NCI-H524 (cell line): ENCODE results near the gene MRE11.
A peak's percentile ranks its signal among the peaks of the same experiment; 100 is the strongest.
"Not testable (repeated sequence)": the region's sequence is repeated elsewhere in the genome, so short reads cannot be mapped to it uniquely, and the experiment has no call there.

Experiments used
- DNase-seq, 2 experiments: peaks; one replicate each; lab custom pipeline; 2025; lab: John Stamatoyannopoulos, UW

Gene MRE11

DNA sequence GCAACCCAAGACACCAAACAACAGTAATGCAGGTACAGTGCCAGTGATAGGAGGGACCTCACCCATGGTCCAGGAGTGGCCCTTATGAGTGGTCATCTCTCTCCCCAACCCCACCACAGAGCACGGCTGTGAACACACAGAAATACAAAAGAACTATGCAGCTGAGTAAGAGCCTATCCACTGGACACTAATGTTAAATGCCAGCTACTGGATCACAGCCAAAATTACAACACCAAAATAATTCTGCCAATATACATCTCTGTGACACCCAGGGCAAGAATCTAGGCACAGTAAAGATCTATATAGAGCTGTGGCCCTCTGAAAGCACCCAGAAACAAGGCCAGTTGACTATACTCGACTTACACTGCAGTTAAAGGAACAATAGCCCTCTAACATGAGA, 69.6 kb downstream of the MRE11 start:
- DNase-seq = no peak

DNA sequence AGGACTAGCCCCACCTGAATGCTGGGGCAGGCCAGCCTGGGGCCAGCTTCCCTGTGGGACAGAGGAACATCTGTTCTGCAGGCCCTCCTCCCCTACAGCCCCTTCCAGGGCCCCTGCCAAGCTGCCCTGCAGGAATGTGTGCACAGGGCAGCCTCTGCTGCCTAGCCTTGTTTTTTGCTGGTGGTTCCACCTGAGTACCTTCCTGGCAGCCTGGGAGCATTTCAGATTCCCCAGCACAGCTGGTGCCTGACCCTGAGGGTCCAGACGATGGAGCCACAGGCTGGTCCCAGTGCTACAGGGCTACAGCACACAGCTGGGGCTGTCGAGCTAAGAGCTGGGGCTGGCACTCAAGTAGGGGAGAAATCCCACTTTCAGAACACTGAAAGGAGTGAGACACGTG, 70.1 kb downstream of the MRE11 start:
- peak in 1 of 2 experiments; percentile 29 for DNase-seq

DNA sequence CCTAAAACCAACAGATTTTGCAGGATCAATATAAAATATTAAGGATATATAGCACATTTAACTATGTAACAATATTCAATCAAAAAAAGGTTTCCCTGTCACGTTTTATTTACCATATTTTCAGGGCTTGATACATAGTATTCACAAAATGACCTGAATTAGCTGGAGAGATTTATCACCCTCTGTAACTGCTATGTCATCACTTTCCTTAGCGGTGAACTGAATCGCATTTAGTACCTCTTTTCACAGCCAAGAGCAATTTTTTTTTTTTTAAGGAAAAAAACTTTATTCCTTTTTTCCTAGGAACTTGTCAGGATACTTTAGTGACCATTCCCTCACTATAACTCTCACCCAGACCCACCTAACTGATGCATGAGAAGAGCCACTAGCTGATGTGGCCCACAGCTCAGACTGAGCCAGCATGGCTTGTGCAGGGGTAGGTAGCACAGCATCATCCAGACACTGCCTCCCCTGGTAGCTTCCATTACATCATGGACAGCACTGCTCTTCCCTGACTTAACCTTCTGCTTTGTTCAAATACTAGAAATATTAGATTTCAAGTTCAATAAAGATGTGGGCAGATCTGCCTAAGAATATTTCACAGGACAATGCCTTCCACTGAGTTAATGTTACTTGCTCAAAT, 75.4 kb downstream of the MRE11 start:
- no peak for DNase-seq

DNA sequence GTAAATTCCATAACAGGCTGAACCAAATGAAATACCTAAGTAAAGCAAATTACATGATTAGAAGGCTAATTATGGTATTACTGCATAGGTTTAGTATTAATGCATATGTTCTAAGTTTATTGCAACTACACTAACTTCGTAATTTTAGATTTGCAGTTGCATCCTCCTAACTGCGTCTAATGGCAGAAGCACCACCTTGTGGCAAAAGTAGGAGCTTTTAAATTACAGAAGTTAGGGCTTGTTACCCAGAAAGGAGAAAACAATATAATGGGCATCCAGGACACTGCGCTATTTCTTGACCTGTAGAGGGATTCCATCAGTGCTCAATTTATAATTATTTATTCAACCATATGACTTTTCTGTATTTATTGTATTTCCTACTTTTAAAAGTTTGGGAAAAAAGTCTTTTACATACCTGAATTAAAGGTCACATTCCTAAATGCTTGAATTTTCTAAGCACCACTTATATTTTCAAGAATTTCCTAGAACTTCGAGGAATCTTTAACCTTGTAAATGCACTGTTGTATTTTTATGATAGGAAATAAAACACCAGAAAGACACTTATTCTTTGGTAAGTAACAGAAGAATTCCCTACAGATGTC, 76.2 kb downstream of the MRE11 start:
- DNase-seq = peak in 1 of 2 experiments; percentile 43

DNA sequence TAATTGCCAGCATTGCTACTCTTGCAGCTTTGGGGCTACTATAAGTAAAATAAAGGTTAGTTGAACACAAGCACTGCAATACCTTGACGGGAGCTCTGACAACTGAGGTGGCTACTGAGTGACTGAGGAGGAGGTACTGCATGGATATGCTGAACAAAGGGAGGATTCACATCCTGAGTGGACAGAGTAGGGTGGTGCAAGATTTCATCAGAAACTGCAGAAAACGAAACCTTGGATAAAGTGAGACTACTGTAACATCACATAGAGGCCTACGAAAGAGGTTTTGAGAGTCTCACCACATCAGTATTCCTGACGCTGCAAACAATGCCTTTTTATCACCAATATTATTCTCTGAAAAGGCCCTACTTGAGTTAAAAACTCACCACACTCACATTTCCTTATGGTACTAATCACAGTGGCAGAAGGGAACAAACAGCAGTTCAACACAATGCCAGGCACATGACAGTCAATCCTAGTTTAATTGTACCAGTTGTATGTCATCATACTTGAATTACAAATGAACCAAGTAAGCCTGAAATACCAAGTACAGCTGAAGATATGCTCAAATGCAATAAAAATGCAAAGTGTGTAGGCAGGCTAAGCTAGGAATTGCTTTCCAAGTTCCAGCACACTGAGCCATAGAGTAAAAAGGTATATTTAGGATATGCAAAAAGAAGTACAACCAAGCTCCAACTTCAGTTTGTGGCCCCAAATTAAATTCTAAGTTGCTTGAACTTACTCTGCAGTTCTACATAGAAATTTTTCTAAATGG, 88.4 kb downstream of the MRE11 start:
- no peak for DNase-seq

DNA sequence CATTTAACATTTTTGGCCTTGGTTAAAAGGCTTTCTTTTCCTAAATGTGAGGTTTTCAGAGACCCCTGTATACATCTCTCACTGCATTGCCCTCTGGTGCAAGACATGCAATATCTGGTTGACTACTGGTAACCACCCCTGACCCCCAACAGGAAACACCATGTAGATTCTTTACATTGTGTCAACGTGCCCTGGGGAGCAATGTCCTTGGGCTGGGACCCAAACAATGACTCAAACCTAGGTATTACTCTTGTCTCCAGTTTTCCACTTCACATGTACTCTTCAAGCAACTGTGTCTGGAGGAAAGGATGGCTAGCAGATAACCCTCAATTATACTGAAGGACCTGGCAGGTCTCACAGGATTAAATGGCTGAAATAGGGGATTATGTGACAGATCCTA, 91.3 kb downstream of the MRE11 start:
- DNase-seq = no peak

DNA sequence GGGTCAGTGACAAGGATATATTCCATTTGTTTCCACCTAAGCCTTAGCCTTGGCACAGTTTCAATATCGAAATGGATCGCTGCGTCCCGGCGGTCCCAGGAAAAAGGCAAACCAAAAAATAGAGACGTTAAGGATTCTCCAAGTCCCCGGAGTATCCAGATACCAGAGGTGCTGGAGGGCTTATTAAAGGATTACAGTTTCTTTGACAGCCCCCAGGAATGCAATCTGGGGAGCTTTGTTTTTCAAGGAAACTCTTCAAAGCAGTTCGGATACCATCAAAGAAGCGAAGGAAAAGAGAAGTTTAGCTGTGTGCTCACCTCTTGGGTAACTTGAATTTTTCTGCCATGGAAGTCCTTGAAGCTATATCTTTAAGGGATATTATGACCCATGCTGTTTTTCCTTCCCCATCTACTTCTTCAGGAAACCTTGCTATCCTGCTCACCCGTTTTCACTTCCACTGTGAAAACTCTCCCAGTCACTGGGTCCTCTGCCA, 91.8 kb downstream of the MRE11 start:
- peak in 1 of 2 experiments; percentile 44 for DNase-seq

DNA sequence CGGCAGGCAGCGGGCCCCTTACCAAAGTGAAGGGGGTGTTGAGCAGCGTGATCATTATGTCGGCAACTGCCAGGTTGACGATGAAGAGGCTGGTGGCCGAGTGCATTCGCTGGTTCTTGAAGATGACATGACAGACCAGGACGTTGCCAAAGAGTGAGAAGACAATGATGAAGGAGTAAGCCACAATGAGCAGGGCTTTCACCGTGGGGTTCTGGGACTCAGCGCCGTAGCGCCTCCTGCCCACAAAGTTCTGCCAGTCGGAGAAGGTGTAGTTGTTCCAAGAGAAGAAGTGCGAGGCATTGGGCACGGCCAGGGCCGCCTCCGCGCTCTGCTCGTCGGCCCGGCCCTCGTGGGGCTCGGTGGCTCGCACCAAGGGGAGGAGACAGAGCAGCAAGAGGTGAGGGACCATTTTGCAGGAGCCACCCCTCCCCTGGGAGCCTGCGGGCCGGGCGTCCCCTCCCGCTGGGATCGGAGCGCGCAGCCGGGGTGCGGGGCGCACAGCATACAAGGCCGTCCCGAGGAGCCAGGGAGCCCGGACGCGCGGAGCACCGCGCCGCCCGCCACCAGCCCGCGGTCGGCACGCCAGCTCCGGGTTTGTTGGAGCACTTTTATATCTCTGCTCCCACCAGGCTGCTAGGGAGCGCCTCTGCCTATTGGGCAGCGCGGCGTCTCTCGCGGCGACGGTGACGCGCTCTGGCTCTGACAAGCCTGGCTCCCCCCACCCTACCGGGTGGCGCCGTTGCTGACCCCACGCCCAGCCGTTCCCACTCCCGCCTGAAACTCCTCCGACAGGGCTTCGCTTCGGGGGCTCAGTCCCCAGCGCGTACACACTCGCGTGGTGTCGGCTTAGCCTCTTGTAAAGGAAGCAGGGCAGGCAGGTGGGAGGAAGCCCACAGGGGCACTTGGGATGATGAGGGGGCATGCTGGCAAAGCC, 92.5 kb downstream of the MRE11 start, which contains the start of gene GPR83:
Gene GPR83, minus strand, starts transcription at position 581 of the 934 bp plus-strand sequence. Its CDS starts 172 bp downstream, at position 409.
- peak; percentile 18 to 50 for DNase-seq

DNA sequence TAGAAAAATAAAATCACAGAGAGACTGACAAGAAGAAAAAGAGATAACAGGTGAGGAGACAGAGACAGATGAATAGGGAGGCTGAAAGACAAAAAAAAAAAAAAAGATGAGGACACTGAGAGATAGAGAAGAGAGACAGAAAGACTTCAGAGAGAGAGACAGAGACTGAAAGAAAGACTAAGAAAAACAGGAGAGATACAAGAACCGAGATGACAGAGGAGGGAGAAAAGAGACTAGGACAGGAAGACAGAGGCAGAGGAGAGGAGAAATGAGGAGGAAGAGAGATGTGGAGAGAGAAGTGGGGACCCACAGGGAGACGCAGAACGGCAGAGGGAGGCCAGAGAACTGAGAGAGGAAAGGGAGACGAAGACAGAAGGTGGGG, 93.2 kb downstream of the MRE11 start:
- no peak for DNase-seq

DNA sequence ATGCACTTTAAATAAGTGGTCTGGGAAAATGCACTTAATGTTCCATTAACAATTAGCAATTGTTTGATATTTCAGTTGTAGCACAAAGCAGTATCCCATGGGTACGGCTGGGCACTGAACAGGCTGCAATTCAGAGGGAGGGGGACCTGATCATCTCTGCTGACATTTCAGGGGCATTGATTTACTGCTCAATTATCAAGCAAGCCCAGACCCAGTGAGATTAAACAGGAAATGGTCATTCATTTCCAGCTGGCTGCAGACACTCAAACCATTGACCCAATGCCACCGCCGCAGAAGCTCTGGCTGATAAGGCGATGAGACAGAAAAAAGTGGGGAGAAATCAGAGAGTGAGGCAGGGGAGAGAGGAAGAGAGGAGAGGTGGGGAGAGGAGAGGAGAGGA, 93.6 kb downstream of the MRE11 start:
- DNase-seq = no peak

DNA sequence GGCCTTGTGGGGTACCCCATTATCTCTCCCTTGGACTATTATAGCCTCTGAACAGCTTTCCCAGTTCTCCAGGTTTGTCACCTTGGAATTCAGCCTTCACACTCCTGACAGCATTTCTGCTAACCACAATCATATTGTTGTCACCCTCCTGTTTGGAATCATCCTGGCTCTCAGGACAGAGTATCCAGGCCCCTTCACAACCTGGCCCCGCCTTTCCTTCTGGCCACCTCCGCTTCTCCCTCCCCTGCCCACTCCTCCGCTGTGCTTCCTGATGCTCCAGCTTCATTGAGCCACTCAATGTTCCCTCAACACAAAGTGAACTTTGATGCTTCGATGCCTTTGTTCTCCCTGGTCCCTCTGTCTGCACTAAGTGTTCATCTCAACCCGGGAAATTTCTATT, 95.5 kb downstream of the MRE11 start:
- no peak for DNase-seq

DNA sequence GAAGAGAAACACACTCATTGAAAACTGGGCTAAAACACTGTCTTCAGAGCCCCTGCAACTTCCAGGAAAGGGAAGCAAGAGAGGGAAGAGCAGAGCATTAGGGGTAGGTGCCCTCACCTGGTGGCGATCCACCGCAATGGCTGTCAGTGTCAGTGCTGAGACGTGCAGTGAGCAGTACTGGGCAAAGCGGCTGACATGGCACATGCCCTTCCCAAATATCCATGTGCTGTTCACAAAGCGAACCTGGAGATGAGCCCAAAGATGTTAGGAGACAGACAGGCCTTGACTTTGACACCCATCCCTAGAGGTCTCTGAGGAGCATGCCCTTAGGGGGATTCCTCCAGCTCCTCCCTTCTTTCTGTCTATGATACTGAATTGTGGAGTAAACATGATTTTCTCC, 97.4 kb downstream of the MRE11 start:
- DNase-seq = no peak

DNA sequence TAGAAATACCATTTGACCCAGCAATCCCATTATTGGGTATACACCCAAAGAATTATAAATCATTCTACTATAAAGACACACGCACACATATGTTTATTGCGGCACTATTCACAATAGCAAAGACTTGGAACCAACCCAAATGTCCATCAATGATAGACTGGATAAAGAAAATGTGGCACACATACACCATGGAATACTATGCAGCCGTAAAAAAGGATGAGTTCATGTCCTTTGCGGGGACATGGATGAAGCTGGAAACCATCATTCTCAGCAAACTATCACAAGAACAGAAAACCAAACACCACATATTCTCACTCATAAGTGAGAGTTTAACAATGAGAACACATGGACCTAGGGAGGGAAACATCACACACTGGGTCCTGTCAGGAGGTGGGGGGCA, 101.7 kb downstream of the MRE11 start:
- not testable (repeated sequence) for DNase-seq

DNA sequence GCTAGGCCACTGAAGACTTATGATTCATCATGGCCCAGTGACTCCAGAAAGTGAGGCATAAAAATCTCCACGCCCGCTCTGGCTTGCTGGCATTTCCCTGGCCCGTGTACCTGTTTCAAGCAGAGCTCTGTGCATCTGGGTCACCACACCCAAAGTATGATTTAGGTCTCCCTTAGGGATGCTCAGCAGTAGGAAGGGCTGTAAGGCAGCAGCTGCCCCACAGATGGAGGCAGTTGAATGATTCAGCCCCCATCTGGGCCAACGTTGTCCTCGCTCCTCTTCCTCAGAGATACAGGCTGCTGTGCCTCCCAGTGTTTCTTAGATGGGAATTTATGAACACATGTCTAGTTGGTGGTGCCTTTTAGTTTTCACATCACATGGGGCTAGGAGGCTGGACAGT, 114.0 kb downstream of the MRE11 start:
- DNase-seq = peak in 1 of 2 experiments; percentile 57

DNA sequence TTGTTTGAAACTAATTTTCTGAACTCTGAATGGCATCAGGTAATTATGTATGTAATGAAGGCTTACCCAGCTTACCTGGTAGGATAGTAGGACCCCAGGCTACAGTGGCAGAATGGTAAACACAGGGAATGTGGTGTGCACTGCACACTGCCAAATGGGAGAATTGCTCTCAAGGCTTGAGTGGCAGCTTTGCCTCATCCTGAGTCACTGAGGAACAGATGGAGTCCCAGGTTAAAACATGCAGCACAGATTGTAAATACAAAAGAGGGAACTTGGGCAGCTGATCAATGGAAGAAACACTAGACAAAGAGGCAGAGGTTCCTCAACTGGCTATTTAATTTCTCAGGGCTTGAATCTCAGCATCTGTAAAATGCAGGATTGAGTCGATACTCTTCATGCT, 116.8 kb downstream of the MRE11 start:
- peak; percentile 52 to 88 for DNase-seq

DNA sequence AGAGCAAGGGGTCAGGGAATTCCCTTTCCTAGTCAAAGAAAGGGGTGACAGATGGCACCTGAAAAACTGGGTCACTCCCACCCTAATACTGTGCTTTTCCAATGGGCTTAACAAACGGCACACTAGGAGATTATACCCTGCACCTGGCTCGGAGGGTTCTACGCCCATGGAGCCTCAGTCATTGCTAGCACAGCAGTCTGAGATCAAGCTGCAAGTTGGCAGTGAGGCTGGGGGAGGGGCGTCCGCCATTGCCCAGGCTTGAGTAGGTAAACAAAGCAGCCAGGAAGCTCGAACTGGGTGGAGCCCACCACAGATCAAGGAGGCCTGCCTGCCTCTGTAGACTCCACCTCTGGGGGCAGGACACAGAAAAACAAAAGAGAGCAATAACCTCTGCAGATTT, 123.1 kb downstream of the MRE11 start:
- peak; percentile 15 to 64 for DNase-seq
